Natural killer cell (primary cell): Measurements from ENCODE around the gene CMTM4. TPM values are rescaled to one million over a fixed set of nuclear protein-coding genes. Genes with fewer than 3 reads are reported as not detected.

Experiments
- ATAC-seq, 3 donors: fragments of 150-1000 bp in 2 of 3; fragments of 200-7000 bp in 1 of 3; cut with Tn5 transposase; 1 replicate in 1 of 3; 2 replicates in 2 of 3; pipeline ENCODE4 v1.10.0; 2021; ENCODE audit warnings: mild to moderate bottlenecking in 2 of 3, moderate library complexity in 2 of 3
- DNase-seq, 2 donors: peaks; one replicate each; pipeline versions ENCODE4 v3.0.0 to v3.0.0-alpha.2; 2013 to 2021; ENCODE audit warnings: mixed read lengths in 1 of 2
- H3K27ac ChIP-seq: one replicate; pipeline ENCODE4 v1.5.1; 2013; ENCODE audit warnings: mild to moderate bottlenecking, low read length
- H3K27me3 ChIP-seq: one replicate; pipeline ENCODE4 v1.6.1; 2013; ENCODE audit warnings: low read length; ENCODE audit not compliant: control insufficient read depth, insufficient read depth
- H3K36me3 ChIP-seq: one replicate; pipeline ENCODE4 v1.6.1; 2013; ENCODE audit warnings: low read length; ENCODE audit not compliant: control insufficient read depth, insufficient read depth
- H3K4me1 ChIP-seq: one replicate; pipeline ENCODE4 v1.6.1; 2013; ENCODE audit warnings: low read length; ENCODE audit not compliant: control insufficient read depth, insufficient read depth
- H3K4me3 ChIP-seq: one replicate; pipeline ENCODE4 v1.5.1; 2013; ENCODE audit warnings: low read length
- H3K9me3 ChIP-seq: one replicate; pipeline ENCODE4 v1.6.1; 2013; ENCODE audit warnings: low read length; ENCODE audit not compliant: control insufficient read depth, insufficient read depth
- H3K27ac Mint-ChIP-seq, 2 donors: one replicate each; pipeline ENCODE4 v1.8.0; 2022; ENCODE audit warnings: mild to moderate bottlenecking in 2 of 2, mixed read lengths in 2 of 2, moderate library complexity in 1 of 2
- H3K27me3 Mint-ChIP-seq, 2 donors: one replicate each; pipeline ENCODE4 v1.8.0; 2022; ENCODE audit warnings: low read depth in 2 of 2, mixed read lengths in 2 of 2
- H3K36me3 Mint-ChIP-seq: one replicate; pipeline ENCODE4 v1.8.0; 2022; ENCODE audit warnings: mixed read lengths
- H3K4me1 Mint-ChIP-seq, 2 donors: one replicate each; pipeline ENCODE4 v1.8.0; 2022; ENCODE audit warnings: mixed read lengths in 2 of 2
- H3K4me3 Mint-ChIP-seq: one replicate; pipeline ENCODE4 v1.8.0; 2022; ENCODE audit warnings: mild to moderate bottlenecking, moderate library complexity, mixed read lengths
- H3K9me3 Mint-ChIP-seq, 2 donors: one replicate each; pipeline ENCODE4 v1.8.0; 2022; ENCODE audit warnings: mixed read lengths in 2 of 2
- CTCF ChIP-seq: fragments of 200-600 bp; IDR thresholded peaks from one replicate; pipeline ENCODE4 v1.8.0; 2022; ENCODE audit warnings: antibody characterized with exemption
- WGBS: methylation state at CpG from one replicate; pipeline ENCODE4 v1.1.7; 2013; ENCODE audit warnings: missing lambda C conversion rate; ENCODE audit not compliant: insufficient coverage; 5-methylcytosine and 5-hydroxymethylcytosine counted together
- intact Hi-C: fragments of 100-400 bp; cut with micrococcal nuclease; formaldehyde crosslinking; loops from one replicate; pipeline ENCODE4 v1.14.2; 2022
- total RNA-seq, 4 donors: library from RNA; stranded (reverse); fragments of 120-200 nt in 1 of 4; gene quantifications; one replicate each; pipeline versions ENCODE4 v1.2.3 to v1.2.4, GENCODE V29; 2013 to 2022

Gene CMTM4
- total RNA-seq, 3 donors from 2014 or later (not counting 1 experiment from before 2014, with no cell fraction given): 0.61 to 1.4 (median 0.85) TPM

- Mint-ChIP-seq H3K4me1 (no peaks in the 10 kb centered on the region), H3K9me3 (no peaks in the 10 kb centered on the region), H3K36me3 (no peaks in the 10 kb centered on the region), H3K27ac (no peak overlapping the region), H3K27me3 (peaks cover 1 to 16% of the 10 kb centered on the region in 2 donors), H3K4me3 (no peak overlapping the region)
- Histone ChIP-seq H3K27ac (no peak overlapping the region), H3K4me1 (no peaks in the 10 kb centered on the region), H3K9me3 (no peaks in the 10 kb centered on the region), H3K4me3 (no peak overlapping the region), H3K36me3 (no peaks in the 10 kb centered on the region), H3K27me3 (no peaks in the 10 kb centered on the region)
- DNase-seq (no peak), ATAC-seq (no peak)
- WGBS: 80% methylated on average over 9 of the region's 9 CpGs
- intact Hi-C loops: no loop called here
- TF ChIP-seq CTCF: no peak
Measured at GRCh38 chr16:66703406-66704215, 7.1 kb upstream of the CMTM4 start.

GRCh38 chr16:66701516-66701915 lies 5.0 kb upstream of the CMTM4 start:
- no peaks in the 10 kb centered on the region for H3K9me3 ChIP-seq
- TF ChIP-seq CTCF: no peak
- H3K36me3 Mint-ChIP-seq: no peaks in the 10 kb centered on the region
- H3K27me3 Mint-ChIP-seq: peaks cover 0 to 14% of the 10 kb centered on the region in 2 donors
- H3K36me3 ChIP-seq: no peaks in the 10 kb centered on the region
- ATAC-seq (no peak), DNase-seq (no peak)
- WGBS: 84% methylated on average over 2 of the region's 2 CpGs
- no peak overlapping the region for H3K4me3 Mint-ChIP-seq
- H3K27ac ChIP-seq: no peak overlapping the region
- peaks cover 9% of the 10 kb centered on the region for H3K4me1 ChIP-seq
- peaks cover 5% of the 10 kb centered on the region for H3K27me3 ChIP-seq
- no peaks in the 10 kb centered on the region for H3K9me3 Mint-ChIP-seq
- no peaks in the 10 kb centered on the region for H3K4me1 Mint-ChIP-seq
- intact Hi-C loops: no loop called here
- H3K4me3 ChIP-seq: no peak overlapping the region
- H3K27ac Mint-ChIP-seq: no peak overlapping the region

- Histone ChIP-seq H3K27me3 (peaks cover 5% of the 10 kb centered on the region), H3K9me3 (no peaks in the 10 kb centered on the region), H3K4me1 (peaks cover 9% of the 10 kb centered on the region), H3K27ac (no peak overlapping the region), H3K4me3 (no peak overlapping the region), H3K36me3 (no peaks in the 10 kb centered on the region)
- ATAC-seq (no peak), DNase-seq (no peak)
- WGBS: 78% methylated on average over 2 of the region's 2 CpGs
- intact Hi-C loops: no loop called here
- no peaks in the 10 kb centered on the region for H3K36me3 Mint-ChIP-seq
- H3K4me3 Mint-ChIP-seq: no peak overlapping the region
- no peak overlapping the region for H3K27ac Mint-ChIP-seq
- no peaks in the 10 kb centered on the region for H3K4me1 Mint-ChIP-seq
- H3K27me3 Mint-ChIP-seq: peaks cover 0 to 14% of the 10 kb centered on the region in 2 donors
- no peaks in the 10 kb centered on the region for H3K9me3 Mint-ChIP-seq
- TF ChIP-seq CTCF: no peak
Measured at GRCh38 chr16:66701026-66701425, 4.5 kb upstream of the CMTM4 start.

- WGBS: 93% methylated on average over 1 of the region's 1 CpG
- Mint-ChIP-seq H3K4me1 (peaks cover 5 to 11% of the 10 kb centered on the region in 2 donors), H3K9me3 (no peaks in the 10 kb centered on the region), H3K27me3 (peaks cover 3 to 17% of the 10 kb centered on the region in 2 donors), H3K27ac (no peak overlapping the region), H3K36me3 (no peaks in the 10 kb centered on the region), H3K4me3 (no peak overlapping the region)
- H3K27ac ChIP-seq: no peak overlapping the region
- TF ChIP-seq CTCF: no peak
- no peak overlapping the region for H3K4me3 ChIP-seq
- intact Hi-C loops: no loop called here
- H3K9me3 ChIP-seq: no peaks in the 10 kb centered on the region
- ATAC-seq (no peak), DNase-seq (no peak)
- H3K4me1 ChIP-seq: peaks cover 20% of the 10 kb centered on the region
- H3K27me3 ChIP-seq: peaks cover 5% of the 10 kb centered on the region
- H3K36me3 ChIP-seq: no peaks in the 10 kb centered on the region
Measured at GRCh38 chr16:66699898-66700297, 3.4 kb upstream of the CMTM4 start.
